Stimulated activated CD4-positive, alpha-beta T cell treated with anti-CD3 and anti-CD28 coated beads, TNF-alpha, amount 100 ng/mL, for 24 hours (primary cell): Measurements from ENCODE around the gene EDNRA.
A peak's percentile ranks its signal among the peaks of the same experiment; 100 is the strongest.

ENCODE experiments used
- DNase-seq, 3 experiments: peaks; one replicate each; pipeline ENCODE4 v3.0.0-alpha.2; 2020; ENCODE audit warnings: low read depth in 3 of 3

Gene EDNRA

GRCh38 chr4:147498031-147498660 lies 17.2 kb downstream of the EDNRA start:
- no peak for DNase-seq

GRCh38 chr4:147508346-147508745 lies 27.4 kb downstream of the EDNRA start:
- no peak for DNase-seq

- DNase-seq, result no peak
Measured at GRCh38 chr4:147509386-147509785, 28.5 kb downstream of the EDNRA start.

GRCh38 chr4:147510962-147511668 lies 30.2 kb downstream of the EDNRA start:
- no peak for DNase-seq

GRCh38 chr4:147513091-147513490 lies 32.2 kb downstream of the EDNRA start:
- DNase-seq, result no peak

- no peak for DNase-seq
Measured at GRCh38 chr4:147513952-147514351, 33.1 kb downstream of the EDNRA start.

GRCh38 chr4:147515220-147515936 lies 34.5 kb downstream of the EDNRA start:
- no peak for DNase-seq

- no peak for DNase-seq
Measured at GRCh38 chr4:147516133-147516532, 35.2 kb downstream of the EDNRA start.

- no peak for DNase-seq
Measured at GRCh38 chr4:147518086-147518485, 37.2 kb downstream of the EDNRA start.

- peak in 2 of 3 experiments; percentile 21 to 29 for DNase-seq
Measured at GRCh38 chr4:147518846-147519767, 38.2 kb downstream of the EDNRA start.

- DNase-seq, result no peak
Measured at GRCh38 chr4:147524601-147525000, 43.7 kb downstream of the EDNRA start.

GRCh38 chr4:147525494-147526271 lies 44.8 kb downstream of the EDNRA start:
- no peak for DNase-seq

- no peak for DNase-seq
Measured at GRCh38 chr4:147526272-147526654, 45.4 kb downstream of the EDNRA start.

GRCh38 chr4:147528054-147528453 lies 47.2 kb downstream of the EDNRA start:
- DNase-seq, result no peak

GRCh38 chr4:147530134-147530533 lies 49.2 kb downstream of the EDNRA start:
- DNase-seq, result no peak

- DNase-seq, result no peak
Measured at GRCh38 chr4:147530723-147531122, 49.8 kb downstream of the EDNRA start.

- no peak for DNase-seq
Measured at GRCh38 chr4:147532896-147533295, 52.0 kb downstream of the EDNRA start.

GRCh38 chr4:147533331-147533730 lies 52.4 kb downstream of the EDNRA start:
- no peak for DNase-seq

GRCh38 chr4:147535124-147535523 lies 54.2 kb downstream of the EDNRA start:
- no peak for DNase-seq

GRCh38 chr4:147538711-147539110 lies 57.8 kb downstream of the EDNRA start:
- no peak for DNase-seq

- DNase-seq, result no peak
Measured at GRCh38 chr4:147539959-147540358, 59.1 kb downstream of the EDNRA start.
